CD4-positive, alpha-beta T cell treated with Interleukin-2 at 100 ng/mL for 4 hours (primary cell): ENCODE data around the gene ZNF516.

Source experiments
- DNase-seq: peaks from one replicate; pipeline ENCODE4 v3.0.0-alpha.2; 2020; ENCODE audit warnings: low spot score

ZNF516 gene

GRCh38 chr18:76338619-76339245 is 156.3 kb downstream of the ZNF516 start:
- DNase-seq, result no peak

GRCh38 chr18:76338088-76338487 is 157.0 kb downstream of the ZNF516 start:
- no peak for DNase-seq

DNA sequence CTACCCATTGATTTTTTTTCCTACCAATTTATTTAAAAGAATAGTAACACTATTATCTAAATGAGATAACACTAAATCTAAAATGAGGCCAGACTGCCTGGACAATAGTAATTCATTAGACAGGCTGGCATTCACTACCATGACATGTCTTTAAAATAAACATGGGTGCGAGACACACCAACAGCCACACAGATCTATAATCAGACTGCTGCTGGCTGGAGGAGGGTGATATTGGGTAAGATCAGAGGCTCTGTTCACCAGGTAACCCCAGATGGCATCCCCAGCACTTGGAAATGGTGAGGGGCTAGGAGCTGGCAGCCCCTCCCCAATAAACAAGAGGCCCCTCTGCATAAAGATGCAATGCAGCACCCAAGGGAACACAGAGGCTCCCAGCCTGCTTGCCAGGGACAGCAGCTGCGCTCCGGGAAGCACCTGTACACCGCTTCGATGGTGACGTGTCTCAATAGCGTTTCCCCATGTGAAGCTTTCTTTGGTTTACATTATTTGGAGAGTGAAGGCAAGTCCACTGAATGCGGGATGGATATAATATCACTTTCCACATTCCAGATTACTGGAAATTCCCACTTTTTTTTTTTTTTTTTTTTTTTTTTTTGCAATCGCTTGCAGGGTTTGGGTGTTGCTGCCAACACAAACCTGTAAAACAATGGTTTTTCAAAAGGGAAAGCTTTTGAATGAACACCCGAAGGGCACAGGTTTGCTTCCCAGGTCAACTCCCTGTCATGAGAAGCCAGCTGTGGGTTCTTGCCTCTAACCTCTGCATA is 159.0 kb downstream of the ZNF516 start:
- no peak for DNase-seq

DNA sequence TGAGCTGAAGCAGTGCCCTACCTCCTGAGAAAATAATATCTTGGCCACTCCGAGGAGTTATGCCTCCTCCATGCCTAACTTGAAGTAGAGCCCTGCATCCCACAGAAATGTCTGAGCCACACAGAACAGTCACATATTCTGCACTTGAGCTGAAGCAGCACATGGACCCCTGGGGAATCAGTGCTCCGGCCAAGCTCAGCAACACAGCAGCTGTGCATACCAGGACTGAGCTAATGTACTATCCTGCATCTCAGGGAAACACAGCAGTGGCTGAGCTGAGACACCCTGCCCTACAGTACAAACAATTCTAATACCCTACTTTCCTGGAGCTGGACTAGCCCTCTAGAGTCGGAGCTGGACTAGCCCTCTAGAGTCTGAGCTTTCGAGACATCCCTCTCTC is 166.9 kb downstream of the ZNF516 start:
- no peak for DNase-seq

DNA sequence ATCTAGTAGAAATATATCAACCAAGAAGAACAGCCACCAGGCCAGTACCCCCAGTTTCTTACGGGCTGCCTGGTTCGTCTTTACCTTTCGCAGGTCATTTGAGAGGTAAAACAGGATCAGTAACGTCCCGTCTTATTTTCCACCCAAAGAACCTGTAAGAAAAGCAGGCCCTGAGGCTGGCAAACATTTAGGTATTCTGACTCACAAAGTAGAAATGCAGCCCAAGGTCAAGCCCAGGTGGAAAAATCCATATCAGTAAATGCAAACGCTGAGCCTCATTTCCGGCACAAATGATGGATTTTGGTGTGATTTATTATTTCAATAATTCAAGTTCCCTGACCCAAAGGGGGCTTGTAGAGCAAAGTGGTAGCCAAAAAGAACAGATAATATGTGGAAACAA is 171.2 kb downstream of the ZNF516 start:
- DNase-seq, result no peak

DNA sequence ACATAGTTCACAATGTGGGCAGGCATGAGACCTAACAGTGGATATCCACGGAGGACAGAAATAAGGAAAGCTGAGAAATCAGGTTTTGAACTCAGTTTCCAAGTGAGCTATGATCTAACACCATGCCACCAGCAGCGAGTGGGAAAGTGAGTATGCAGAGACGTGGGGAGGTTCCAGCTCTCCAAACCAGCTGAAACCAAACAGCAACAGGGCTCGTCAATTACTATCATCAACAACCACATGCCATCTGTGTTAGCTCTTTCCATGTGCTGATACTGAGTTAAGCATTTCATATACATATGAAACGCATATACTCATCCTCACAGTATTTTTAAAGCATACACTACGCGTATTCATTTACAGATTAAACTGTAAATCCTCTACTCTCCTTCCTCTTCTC is 172.4 kb downstream of the ZNF516 start:
- no peak for DNase-seq

DNA sequence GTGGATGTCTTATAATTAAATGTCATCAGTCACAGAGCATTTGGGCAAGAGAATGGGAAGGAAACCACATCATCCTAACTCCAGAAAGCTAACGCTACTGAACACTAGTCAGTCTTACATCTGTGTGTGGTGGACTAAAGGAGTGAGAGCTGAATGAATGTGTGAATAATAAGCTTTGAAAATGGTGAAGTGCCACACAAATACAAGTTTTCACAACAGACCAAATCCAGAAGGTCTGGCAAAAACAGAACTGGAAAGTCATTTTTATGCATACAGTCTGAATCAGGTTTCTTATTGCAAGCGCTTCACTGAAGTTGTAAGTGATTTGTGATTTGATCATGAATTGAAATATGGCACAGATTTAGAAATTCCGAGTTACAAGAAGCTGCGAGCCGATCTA is 175.7 kb downstream of the ZNF516 start:
- no peak for DNase-seq

DNA sequence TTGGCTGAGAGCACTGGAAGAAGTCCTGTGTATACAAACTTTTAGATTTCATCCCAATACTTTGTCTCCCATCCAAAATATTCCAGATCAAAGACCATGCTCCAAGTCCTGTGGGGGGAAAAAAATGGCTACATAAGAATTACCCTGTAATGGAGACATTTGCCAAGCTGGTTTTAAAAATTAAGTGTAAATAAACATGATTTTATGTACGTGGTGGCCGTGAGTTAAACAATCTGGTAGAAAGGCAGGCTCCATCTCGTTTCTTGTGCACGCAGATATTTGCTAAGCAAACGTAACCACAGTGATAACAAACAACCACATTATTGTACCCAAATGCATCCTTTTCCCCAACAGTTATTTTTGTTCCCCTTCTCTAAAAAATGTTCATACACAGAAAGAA is 176.4 kb downstream of the ZNF516 start:
- DNase-seq, result no peak

DNA sequence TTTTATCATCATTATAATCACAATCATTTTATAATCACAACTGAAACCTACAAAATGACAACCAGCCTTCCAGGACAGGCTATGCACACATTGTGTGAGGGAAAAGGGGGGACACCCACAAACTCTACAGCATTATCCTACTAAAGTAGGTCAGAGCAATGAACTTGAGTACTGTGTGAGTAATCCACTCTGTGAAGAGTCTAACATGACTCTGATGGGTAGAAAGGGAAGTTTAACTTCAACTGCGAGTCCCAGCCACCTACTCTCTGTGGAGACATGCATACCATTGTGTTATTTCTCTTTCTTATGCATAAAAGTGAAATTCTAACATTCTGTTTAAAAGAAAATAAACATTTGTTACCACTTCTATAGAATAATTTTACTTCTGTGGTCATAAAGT is 177.9 kb downstream of the ZNF516 start:
- no peak for DNase-seq

- DNase-seq, result no peak
These were observed 179.3 kb downstream of the ZNF516 start for GRCh38 chr18:76315722-76316230.

GRCh38 chr18:76314496-76314895 is 180.5 kb downstream of the ZNF516 start:
- no peak for DNase-seq

GRCh38 chr18:76314015-76314414 is 181.0 kb downstream of the ZNF516 start:
- no peak for DNase-seq
